Eye (tissue), 1 donor: ENCODE results near the gene TUG1.

ENCODE experiments used
- DNase-seq: peaks from one replicate; pipeline ENCODE4 v3.0.0-alpha.2; 2015

The TUG1 gene

DNA sequence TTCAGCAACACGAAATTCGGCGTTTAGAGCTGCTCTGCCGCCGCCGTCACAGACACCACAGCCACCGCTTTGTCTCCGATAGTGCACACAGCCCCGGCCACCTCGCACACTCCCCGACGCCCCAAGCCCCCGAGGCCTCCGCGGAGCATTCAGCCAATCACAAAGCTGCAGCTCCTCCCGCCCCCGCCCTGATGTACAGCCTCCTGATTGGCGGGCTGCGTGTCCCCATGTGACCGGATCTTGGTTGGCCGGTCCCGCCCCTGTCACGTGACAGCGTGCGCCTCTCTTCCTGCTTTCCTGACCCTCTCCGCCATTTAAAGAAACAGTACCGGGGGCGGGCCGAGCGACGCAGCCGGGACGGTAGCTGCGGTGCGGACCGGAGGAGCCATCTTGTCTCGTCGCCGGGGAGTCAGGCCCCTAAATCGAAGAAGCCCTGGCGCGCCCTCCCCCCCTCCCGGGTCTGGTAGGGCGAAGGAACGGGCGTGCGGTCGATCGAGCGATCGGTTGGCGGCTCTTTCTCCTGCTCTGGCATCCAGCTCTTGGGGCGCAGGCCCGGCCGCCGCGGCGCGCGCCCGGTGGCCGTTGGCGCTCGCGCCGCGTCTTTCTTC lies at the start of gene TUG1:
TUG1 (plus strand) TSS at position 342 of the 608 bp plus-strand sequence.
- peak; percentile 99 for DNase-seq

DNA sequence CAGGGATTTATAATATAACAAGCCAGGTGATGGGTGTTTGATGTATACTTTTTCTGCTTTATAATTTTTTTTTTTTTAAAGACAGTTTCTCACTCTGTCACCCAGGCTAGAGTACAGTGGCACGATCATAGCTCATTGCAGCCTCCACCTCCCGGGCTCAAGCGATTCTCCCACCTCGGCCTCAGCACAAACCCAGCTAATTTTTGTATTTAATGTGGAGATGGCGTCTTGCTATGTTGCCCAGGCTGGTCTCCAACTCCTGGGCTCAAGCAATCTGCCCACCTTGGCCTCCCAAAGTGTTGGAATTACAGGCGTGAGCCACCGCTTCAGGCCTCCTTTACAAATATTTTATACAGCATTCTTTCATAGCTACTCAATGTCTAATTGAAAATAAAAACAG lies 49.1 kb upstream of the TUG1 start:
- DNase-seq, result no peak

DNA sequence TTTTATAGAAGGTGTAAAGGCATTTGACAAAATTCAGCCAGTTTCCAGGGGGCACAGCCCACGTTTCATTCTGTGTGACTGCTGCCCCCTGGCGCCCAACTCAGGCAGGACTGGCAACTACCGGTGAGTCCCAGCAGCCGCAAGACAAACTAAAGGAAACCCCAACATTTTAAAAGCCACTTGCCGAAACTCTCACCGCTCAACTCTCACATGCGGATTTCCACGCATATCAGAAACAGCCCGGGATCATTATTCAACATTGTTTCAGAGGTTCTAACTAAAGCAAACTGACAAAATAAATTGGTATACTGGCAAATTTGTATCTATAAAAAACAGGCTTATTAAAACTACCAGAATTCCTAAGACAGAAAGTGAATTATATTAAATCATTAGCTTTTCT lies 48.7 kb upstream of the TUG1 start:
- peak; percentile 90 for DNase-seq

DNA sequence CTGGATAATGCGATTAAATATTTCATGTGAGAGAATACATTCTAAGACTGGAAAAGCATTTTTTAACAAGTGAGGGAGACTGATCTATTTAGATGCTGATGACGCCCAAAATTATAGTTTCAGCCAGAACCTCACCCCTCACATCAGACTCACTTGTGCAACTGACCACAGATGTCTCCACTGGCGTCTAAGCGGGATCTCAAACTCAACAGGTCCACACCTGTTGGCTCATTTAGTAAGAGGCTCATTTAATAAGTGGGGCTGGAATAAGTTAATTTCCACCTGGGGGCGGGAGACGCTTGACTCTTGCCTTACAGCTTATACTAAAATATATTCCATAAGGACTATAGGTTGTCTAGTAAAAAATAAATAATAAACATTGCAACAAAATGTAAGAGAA lies 48.0 kb upstream of the TUG1 start:
- DNase-seq, result no peak

DNA sequence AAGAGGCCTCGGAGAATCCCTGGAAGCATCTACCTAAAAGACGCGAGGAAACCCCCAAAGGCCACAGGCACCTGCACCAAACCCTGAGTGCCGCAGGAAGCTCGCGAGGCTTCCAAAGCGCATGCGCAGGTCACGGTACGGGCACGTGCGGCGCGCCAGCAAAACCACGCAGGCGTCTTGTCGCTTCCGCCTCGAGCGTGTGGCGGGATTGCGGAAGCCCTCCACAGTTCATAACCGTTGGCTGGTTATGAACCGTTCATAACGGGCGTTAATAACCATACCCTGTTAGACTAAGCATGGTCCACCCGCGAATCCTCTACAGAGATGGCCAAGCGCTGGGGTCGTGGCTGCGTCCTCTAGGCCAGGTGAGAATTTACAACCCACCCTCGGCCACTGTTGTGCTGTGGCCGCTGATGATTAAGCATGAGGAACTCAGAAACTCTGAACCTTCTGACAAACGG lies 46.9 kb upstream of the TUG1 start:
- DNase-seq, result peak; percentile 68

DNA sequence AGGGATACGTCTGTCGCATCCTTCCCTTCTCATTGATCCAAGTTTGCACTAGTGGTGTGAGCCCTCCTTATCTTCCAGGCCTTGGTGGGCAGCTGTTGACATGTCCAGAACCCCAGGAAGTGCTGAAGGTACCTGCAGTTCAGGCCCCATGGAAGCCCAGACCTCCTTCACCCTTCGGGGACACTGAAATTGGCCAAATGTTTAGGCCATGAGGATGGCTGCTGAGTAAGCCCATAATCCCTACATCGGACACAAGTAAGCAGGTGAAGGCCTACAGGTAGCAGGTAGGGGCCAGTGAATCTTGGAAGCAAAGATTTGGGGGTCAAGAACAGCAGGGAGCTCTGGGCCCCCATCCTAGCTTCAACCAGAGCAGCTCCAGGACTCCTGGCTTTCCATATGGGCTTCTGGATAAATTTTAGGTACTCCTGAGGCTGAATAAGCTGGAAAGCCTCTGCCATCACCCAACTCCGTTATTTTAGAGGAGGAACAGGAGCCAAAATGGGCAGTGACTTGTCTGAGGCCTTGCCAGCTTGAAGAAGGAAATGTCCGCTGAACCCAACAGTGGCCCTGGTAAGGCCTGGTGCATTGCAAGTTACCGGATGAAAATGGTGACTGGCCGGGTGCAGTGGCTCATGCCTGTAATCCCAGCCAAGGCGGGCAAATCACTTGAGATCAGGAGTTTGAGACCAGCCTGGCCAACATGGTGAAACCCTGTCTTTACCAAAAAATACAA lies 45.7 kb upstream of the TUG1 start:
- DNase-seq, result no peak

DNA sequence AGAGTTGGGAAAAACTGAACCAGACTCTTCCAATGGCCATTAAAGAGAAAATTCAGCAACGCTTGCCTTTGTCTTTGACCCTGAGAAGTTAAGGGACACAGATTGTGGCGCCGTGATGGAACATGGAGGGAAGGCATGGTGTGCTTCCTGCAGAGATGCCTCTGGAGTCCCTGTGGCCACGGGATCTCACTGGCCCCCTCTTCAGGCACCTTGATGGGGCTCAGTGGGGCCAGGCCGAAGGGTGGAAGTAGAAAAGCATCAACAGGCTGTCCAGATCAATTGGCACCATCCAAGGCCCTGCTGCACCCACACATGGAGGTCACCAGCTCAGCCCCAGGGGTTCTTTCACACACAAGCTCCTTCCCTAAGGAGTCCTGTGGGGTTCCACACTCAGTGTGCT lies 43.4 kb upstream of the TUG1 start:
- no peak for DNase-seq

DNA sequence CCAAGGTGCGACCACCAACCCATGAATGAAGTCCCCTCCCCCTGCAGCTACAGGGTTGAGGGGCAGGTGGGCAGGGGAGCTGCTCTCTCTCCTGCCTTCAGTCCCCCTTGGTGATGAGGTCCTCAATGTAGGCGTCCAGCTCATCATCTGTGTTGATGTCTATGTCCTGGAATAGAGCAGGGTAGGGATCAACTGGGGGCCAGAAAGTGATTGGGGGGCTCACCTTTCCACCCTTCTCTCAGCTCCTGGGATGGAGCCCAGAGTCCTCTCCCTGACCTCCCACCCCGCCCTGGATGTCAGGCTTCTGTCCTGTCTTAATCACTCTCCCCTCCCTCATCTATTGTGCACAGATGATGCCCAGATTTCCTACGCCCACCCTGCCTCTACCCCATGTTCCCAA lies 42.4 kb upstream of the TUG1 start:
- DNase-seq, result no peak

DNA sequence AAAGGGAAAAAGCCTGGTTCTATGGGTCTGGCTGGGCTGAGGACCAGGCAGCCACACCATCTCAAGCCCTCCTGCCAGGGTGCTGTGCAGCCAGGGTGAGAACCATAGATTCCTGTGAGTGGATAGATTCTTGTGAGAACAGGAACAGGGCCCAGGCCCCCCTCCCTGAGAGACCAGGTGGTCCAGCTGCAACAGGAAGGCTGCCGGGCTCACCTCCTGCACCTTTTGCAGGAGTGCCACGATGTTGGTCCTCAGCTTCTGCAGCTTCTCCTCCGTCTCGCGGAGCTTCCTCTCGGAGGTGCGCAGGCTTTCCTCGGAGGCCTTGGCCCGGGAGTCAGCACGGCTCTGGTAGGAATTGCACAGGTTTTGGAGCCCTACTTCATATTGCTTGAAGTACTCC lies 41.3 kb upstream of the TUG1 start:
- DNase-seq, result no peak

DNA sequence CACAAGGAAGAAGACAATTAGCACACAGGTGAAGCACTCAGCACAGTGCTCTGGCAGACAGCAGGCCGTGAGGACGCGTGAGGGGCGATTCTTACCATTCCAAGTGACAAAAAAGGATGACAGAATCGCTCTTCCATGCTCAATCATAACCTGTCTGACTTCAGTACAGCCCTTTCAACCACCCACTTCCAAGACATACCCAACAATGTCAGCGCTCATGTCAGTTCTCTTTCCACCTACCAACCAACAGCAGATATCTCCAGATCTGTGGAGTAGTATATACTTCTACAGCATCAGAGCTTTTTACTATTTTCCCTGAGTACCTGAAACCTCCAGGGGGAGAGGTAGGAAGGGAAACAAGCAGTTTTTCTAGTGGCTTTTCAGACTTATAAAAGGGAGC lies 40.7 kb upstream of the TUG1 start:
- no peak for DNase-seq

DNA sequence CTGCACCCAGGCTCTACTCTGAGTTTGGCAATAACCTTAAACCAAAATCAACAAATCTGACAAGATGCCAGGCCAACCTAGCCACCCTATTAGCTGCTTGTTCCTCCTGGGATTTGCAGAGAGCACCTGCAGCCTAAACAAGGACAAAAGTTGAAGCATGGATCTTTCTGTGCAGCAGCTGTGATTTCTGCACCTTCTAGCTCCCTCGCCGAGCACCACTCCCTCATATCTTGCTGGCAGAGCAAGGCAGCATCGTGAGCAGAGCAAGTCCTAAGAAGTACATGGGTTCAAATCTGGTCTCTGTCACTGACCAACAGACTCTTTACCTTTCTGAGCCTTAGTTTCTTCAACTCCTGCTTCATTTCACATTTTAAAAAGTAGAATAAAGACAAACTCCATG lies 38.8 kb upstream of the TUG1 start:
- DNase-seq, result no peak

DNA sequence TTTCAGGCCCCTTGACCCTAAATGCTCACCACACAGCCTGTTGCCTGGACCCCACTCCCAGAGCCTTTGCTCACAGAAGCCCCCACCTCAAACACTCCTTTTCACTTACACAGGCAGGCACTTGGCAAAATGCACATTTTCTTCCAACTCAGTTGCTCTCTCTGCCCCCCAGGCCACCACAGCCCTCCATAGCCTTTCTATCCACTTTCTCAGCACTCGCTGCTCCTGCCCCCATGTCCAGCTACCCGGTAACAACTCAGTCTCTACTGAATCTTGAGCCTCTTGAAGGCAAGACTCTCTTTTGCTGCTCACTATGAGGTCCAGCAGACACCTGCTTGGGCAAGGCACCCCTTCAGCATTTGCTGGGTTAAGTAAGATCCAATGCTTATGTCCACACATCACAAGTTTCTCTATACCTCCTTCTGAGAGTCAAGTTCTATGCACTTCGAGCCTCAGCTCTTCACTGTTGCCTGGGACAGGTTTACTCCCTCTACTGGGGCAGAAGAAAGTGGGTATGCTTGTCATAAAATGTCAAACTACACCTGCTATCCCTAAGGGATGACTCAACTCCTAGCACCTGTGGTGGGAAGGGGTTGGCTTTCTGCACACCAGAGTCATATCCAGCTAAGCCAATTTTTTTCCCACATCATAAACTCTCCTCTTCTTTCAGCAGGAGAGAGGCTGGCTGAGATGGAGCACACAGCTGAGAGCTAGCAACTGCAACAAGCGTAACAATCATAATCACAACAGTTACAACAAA lies 37.3 kb upstream of the TUG1 start:
- no peak for DNase-seq

DNA sequence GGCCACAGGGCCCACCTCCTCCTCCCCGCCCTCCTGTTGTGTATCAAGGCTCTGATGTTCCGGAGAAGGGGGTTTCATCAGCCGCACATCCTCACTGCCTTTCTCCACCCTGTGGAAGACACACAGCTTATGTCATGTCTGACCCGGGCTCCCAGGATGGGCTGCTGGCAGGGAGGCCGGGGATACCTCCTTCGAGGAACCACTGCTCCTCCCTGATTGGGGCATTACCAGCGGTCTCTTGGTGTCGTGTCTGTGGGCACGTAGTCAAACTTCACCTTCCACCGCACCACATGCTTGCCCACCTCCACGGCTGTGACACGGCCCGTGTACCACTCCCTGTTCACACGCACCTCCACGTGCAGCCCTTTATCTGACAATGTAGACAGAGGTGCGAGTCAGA lies 36.4 kb upstream of the TUG1 start:
- DNase-seq, result no peak

DNA sequence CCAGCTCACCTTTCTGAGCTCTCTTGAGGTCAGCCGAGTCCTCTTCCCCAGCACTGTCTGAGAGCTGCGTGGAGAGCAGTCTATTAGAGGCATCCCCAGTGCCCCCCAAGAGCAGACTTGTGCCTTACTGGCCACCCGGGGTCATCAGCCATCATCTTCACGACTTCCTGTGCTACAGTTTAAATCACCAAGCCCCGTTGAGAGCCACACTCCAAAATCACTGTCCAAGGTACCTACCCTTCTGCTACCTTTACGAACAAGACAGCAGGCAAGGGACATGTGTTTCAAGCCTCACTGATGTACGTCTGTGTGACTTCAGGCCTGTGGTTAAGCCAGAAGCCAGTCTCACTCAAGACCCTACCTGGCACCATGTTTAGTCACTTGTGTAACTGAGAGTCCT lies 35.6 kb upstream of the TUG1 start:
- no peak for DNase-seq

DNA sequence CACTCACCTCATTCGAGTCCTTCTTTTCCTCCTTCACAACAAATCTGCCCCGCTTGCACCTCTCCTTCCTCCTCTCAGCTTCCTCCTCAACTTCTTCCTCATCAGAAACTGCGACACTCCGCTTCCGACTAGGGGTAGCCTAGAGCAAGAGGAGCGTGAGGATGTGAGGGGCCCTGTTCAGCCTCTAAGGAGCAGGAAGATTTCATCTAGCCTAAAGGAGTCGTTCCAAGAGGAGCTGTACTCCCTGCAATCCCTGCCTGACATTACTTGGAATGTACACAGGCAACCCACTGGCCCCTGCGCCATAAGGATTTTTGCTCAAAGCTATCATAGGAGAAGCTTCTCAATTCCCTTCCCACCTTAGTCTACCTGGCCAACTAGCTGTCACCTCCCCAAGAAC lies 35.0 kb upstream of the TUG1 start:
- DNase-seq, result no peak

DNA sequence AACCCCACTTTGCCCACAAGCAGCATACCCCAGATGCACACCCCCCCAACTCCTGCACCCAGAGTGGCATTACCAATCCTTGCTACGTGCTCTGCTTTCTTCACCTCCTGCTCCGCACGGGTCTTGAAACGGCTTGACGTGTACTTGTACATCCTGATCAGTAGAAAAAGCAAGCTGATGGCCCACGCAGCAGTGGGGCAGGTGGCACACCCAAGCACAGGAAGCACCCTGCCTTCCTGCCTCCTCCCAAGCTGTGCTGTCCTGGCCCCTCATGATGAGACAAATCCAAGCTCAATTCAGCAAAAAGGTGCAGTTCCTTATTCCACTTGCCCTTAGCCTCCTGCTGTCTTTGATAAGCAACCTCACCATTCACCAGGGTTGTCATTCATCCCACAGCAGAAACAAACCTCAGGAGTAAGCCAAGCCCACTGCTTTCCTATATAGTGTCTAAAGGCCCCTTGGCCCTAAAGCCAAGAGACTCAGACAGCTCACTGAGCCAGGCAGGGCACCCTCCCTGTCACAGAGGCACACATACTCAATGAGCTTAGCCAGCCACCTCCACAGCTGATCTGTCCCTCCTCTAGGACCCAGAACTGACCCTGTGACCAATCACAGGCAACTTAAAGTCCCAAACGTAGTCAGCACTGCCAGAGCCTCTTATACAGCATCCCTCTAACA lies 28.2 kb upstream of the TUG1 start:
- no peak for DNase-seq

DNA sequence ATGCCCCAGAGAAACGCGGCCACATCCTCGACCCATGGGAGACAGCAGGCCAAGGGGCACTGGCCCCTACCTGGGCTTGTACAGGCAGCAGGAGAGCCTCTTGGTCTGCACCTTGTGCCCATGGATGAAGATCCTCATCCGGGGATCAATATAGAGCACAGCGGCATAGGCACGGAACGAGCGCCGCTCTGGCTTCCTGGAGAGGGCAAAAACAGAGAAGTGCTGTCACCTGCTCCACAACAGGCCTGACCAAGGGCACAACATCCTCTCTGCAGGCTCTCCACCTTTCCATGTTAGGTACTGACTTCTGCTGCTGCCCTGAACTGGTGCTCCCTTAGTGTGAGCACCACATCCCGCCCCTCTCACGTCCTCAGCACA lies 27.7 kb upstream of the TUG1 start:
- DNase-seq, result no peak

DNA sequence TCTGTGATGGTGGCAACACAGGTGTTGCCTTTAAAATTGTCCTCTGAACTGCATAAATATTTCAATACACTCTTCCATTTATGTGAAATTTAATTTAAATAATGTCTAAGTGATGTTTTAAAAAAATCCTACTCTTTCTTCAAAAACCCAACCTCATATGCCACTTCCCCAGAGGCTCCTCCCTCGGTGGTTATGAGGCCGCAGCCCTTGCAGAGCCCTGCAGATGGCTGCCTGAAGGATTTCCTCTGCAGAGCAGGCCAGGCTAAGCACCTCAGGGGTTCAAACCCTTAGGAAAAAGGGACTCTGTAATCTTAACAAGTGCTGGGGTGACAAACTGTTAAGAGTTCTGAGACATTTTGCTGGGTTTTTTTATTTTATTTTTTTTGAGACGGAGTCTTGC lies 25.7 kb upstream of the TUG1 start:
- DNase-seq, result no peak

DNA sequence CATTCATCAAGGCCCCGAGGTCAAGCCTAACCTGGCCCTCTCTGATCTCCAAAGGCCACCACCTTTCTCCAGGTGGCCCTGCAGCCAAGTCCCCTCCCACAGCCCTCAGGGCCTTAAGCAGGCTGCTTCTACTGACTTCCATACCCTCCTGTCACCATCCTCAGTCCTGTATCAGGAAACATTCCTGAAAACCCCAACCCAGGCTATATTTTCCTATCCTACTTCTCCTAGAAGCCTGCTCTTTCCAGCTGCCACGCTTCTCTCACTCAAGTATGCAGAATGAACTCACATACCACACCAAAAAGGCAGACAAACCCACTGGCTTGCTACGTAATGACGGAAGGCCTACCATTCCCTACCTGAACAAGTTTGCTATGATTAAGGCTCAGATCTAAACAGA lies 24.1 kb upstream of the TUG1 start:
- DNase-seq, result no peak

DNA sequence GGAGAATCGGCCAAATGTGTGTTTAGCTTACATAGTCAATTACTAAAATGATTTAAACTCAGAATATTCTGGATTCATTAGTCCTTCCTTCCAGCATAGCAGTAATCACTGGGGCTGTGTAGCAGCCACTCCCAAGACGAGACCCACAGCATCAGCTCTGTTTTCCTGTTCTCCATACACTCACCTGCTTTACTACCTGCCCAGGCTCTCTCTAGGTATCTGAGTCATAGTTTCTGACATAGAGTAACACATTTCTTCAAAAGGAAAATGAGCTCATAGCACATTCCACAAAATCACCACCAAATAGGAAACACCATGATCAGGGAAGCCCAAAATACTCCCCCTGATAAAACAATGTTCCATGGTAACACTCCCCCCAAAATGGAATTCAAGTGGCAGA lies 23.4 kb upstream of the TUG1 start:
- no peak for DNase-seq

DNA sequence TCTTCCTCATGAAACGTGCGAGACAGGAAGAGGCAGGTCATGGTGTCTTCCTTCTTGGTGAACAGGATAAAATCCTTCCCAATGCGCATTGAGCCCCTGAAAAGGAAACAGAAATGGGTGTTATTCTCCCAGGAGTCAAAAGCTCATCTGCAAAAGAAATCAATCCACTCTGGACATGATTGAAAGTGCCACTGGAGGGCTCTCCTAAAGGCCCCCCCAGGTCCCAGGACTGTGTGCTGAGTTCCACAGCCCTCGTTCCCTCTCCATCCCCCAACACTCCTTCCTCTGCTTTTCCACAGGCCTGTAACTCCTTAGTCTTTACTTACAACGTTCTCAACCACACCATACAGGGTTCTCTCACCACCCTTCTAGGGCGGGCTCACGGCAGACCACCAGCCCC lies 22.7 kb upstream of the TUG1 start:
- no peak for DNase-seq

DNA sequence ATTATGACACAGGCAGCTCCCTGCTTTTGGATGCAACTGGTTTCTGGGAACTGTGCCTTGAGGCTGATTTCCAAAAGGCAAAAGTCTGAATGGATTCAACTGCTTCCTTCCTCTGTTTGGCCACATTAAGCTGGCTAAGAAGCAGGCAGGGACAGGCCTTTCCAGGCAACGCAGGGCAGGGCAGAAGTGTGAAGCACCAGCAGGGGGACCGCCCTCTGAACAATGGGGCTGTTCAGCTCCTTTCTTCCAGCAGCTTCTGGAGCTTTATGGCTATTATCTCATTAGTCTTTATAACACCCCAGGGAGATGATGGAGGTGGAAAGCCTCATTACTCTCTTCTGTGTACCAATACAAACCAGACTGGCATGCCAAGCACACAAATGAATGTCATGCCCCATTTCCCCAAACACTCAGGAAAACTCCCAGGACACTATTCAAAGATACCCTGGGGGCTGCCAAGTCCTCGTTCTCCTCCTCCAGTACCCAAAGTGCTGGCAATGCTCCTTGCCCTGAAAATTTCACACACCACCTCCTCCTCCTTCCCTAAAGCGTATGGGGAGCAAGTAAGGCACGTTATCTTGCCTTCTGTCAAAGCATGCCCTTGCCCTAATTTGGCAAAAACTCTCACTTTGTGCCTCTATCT lies 21.8 kb upstream of the TUG1 start:
- peak; percentile 14 for DNase-seq

DNA sequence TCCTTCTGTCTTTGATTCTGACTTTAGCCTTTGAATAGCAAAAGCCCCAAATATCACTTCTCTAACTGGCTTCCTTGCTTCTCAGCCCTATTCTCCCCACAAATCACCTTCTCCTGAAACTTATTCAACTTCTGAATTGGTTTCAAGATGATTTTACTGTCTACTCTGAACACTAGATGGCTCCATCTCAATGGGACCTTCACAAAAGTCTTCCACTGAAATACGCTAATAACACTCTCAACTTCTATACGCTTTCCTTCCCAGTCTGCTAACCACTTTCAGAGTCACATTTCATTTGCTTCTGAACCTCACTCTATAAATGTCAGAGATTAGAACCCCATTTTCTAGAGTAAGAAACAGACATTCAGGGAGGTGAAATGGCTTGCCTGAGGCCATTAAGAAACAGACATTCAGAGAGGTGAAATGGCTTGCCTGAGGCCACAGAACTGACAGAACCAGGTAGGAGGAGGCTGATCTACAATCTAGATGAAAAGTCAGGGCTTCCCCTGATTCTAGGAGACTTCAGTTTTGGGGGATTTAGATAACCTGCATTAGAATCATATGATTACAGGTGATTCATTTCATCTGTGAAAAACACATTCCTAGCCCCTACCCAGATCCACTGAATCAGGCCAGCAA lies 21.1 kb upstream of the TUG1 start:
- DNase-seq, result peak; percentile 76
